SU-DHL-6 (cell line): ENCODE results near the gene ANO2.

Source experiments
- CTCF ChIP-seq: fragments of 200-600 bp; sonication (generic); IDR thresholded peaks from one replicate; pipeline ENCODE4 v1.5.1; 2017; ENCODE audit warnings: antibody characterized with exemption, mild to moderate bottlenecking, low read length, moderate library complexity; ENCODE audit not compliant: insufficient read depth, poor library complexity, severe bottlenecking
- EZH2phosphoT487 ChIP-seq: fragments of 200-600 bp; sonication (generic), shearing (Covaris generic); conservative IDR thresholded peaks from 2 replicates; pipeline ENCODE4 v1.6.1; 2018; ENCODE audit warnings: mild to moderate bottlenecking, antibody characterized with exemption, low read length, moderate library complexity, mixed read lengths

DNA sequence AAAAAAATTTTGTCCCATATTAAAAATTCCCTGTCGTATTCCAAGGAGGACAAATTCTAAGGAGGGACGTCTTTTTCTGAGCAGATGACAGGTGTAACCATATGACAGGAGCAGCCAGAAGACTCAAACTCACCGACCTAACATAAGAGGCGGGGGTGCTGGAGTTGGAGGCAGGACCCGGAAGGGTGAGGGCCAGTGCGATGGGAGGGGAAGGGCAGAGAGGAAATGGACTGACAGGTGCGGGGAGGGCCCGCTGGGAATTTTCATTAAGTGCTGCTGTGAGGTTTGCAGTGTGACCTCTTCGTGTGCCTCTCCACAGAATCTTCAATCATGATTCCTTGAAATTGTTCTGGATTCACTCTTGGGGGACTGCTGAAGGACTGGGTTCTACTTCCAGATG lies 323.7 kb downstream of the ANO2 start:
- TF ChIP-seq CTCF = no peak
- TF ChIP-seq EZH2phosphoT487 = no peak
